ENCODE measurements around the gene SGSH.
"Not testable (repeated sequence)": the region's sequence is repeated elsewhere in the genome, so short reads cannot be mapped to it uniquely, and the experiment has no call there.

Gene SGSH

DNA sequence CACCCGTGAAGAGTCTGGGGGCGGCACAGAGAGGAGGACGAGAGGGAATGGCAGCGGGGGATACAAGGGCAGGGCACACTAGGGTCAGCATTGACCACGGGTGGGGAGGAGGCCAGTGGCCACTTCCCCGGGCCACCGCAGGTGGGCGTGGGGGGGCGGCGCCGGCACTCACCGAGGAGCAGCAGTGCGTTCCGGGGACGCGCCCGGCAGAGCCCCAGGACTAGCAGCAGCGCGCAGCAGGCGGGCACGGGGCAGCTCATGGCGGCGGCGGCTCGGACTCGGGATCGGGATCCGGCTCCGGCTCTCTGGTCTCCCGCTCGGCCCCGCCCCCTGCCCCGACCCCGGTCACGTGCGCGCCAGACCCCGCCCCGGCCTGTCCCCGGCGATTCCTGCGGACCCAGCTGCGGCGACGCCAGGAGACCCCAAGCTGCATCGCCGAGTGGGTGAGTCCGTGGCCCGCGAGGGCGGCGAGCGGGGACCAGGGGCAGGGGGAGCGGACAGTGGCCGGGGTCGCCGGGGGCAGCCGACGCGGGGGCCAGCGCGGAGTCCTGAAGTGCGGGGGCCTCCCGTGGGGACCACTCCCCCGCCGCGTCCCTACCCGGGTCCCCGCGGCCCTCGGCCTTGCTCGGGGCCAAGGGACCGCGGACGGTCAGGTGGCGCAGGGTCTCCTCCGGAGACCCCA lies at the start of gene SGSH, which contains the start of gene SLC26A11:
TSS of gene SGSH (minus strand) at position 280 of the 682 bp plus-strand sequence. CDS start at position 260, 20 bp downstream.
TSS of gene SLC26A11 (plus strand) at position 374 of the 682 bp plus-strand sequence. CDS start 1,134 bp downstream, outside the sequence.
- peak; percentile 61 for DNase-seq

DNA sequence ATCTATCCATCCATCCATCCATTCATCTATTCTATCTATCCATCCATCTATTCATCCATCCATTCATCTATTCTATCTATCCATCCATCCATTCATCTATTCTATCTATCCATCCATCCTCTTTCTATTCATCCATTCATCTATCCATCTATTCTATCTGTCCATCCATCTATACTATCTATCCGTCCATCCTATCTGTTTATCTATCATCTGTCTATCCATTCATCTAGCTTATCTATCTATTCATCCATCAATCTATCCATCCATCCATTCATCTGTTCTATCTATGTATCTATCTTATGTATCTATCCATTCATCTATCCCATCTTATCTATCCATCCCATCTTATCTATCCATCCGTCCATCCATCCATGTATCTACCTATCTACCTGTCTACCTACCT lies 49.3 kb upstream of the SGSH start:
- DNase-seq = no peak

DNA sequence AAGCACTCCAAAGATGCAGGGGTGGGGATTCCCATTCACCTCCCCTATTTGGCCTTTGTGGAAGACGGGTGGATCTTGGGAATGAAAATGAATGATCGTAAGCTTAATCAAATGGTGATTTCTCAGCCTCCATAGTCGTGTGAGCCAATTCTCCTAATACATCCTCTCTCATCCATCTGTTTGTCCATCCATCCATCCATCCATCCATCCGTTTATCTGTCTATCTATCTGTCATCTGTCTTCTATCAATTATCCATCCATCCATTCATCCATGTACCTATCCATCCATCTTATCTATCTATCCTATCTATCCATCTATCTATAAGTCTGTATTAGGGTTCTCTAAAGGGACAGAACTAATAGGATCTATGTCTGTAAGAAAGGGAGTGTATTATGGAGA lies 48.3 kb upstream of the SGSH start:
- no peak for DNase-seq

DNA sequence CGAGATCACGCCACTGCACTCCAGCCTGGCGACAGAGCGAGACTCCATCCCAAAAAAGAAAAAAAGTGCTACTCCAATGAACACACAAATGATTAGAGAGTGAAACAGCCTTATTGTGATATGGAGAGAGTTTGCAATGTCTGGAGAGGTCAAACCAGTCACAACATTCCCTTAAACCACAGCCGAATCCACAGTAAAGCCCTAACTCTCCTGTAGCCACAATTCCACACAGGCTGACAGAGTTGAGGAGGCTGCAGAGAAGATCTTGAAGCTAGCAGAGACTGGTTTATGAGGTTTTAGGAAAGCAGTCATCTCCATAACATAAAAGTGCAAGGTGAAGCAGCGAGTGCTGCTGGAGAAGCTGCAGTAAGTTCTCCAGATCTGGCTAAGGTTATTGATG lies 47.3 kb upstream of the SGSH start:
- no peak for DNase-seq

DNA sequence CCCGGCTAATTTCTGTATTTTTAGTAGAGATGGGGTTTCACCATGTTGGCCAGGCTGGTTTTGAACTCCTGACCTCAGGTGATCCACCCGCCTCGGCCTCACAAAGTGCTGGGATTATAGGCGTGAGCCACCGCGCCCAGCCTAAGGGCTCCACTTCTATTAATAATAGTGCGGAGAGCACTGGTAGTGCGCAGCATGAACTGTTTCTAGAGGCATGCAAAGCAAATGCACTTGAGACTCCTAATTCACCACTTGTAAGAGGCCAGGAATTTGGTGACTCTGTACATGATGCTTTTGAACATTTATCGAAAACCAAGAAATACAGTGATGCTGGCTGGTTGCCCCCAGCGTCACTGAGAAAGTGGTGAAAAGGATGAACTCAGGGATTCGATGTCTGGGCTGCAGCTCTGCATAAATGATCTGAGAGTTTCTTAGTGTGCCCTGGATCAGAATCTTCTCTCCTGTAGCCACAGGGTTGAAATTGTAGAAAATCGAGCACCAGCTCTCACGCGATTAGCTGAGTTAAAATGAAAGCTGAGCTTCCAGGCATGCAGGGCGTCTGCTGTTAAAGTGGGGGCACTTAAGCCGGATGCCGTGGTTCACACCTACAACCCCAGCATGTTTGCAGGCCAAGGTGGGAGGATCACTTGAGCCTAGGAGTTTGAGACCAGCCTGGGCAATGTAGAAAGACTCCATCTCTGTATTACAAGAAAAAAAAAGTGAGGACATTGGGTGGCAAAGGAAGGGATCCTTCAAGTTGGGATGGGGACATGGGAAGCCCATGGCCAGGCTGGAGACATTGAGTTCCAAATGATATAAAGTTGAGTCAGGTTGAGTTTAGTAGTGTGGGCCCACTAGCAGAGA lies 45.3 kb upstream of the SGSH start:
- peak; percentile 72 for DNase-seq

DNA sequence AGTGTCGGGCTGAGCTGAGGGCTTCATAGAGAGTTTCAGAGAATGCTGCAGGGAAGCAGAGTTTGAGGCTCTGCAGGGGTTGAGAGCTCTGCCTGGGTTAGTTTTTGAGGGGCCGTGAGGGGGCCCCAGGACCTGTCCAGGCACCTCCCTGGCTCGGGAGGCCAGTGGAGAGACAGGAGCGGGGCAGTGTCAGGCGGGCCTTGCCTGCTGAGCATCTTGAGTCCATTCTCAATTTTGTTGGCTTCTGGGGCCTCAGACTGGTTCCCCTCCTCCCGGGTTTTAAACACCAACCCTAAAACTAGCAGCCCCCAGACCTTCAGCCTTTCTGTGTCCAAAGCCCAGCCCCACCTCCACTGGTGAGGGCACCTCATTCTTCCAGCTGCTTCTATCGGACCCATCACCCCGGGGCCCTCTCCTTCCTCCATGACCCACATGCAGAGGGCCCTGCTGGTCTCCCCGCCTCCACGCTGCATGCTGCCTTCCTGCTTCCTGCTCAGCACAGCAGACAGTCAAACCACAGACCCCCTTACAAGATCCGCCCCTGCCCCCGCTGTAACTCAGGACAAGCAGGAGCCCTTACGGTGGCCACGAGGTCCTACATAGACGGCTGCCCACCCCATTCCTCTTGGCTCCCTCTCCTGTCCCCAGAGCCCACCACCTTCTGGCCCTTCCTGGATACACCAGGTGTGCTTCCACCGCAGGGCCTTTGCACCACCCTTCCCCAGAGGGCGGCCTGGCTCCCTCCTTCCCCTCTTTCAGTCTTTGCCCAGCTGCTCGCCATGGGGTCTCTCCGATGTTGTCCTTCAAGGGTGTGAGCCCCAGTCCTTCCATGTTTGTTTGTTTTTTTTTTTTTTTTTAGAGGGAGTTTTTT lies 44.3 kb upstream of the SGSH start:
- peak; percentile 58 for DNase-seq

DNA sequence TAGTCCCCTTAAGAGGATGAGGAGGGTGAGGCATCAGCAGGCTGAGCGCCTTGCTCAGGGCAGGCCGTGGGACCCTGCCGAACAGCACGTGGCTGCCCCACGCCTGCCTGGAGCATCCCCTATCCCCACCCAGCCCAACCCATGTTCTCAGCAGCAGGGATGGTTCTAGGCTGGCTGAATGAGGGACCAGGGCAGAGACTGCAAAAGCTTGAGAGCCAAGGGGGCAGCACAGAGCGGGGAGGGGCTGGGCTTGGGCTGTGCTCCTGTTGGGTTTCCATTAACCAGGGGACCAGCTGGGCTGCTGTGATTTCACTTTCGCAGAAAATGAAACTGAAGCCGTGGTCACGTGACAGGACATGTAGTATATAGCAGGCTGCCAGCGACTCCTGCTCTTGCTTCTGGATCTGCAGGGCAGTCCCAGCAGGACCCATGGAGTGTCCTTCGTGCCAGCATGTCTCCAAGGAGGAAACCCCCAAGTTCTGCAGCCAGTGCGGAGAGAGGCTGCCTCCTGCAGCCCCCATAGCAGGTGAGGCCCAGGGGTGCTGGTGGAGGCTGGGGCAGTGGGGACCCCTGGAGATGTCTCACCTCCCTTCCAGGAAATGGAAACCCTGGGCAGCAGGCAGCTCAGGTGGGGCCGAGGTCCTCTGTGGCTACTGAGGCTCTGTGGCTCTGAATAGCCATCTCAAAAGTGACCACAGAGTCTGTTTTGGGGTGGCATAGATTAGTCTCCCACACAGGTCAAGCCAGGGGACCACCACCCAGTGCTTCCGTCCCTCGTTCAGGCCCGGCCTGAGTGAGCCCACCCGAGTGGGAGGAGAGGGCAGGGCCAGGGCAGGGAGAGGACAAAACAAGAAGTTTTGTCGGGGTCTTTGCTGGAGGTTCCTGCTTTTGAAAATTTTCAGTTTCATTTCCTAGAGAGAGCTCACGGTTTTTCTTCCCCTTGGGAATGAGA lies 43.4 kb upstream of the SGSH start:
- DNase-seq = peak; percentile 83

DNA sequence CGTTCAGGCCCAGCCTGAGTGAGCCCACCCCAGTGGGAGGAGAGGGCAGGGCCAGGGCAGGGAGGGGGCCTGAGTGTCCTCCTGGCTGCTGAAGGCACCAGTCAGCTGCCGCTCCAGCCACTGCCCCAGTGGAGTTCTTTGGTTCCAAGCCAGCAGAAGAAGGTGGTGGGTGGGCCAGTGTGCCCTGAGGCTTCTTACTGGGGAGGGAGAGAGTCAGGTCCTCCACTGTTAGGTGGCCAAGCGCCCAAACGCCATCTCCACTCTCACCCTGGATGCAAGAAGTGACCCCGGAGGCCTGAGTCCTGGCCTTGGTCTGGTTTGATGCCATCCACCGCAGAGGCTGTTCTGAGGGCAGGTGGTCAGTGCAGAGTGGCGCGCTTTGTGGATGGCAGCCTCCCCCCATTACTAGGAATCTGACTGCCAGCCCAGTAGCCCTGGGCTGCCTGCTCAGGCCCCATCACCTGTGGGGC lies 42.7 kb upstream of the SGSH start:
- DNase-seq = no peak

DNA sequence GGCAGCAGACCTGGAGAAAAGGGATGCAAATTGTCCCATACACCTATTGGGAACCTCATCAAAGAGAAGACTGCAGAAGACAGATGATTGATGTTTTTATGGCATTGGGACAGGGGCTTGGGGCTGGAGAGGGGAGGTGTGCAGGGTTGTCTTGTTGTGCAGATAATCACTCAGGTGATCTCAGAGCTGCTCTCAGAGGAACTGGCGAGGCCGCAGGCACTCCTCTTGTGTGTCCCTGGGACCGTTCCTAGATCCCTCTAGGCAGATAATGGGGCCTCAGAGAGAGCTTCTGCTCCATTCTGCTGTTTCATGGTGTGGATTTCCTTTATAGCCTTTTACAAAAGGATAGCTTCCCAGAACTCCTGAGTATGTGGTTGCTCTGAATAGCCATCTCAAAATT lies 42.2 kb upstream of the SGSH start:
- no peak for DNase-seq

DNA sequence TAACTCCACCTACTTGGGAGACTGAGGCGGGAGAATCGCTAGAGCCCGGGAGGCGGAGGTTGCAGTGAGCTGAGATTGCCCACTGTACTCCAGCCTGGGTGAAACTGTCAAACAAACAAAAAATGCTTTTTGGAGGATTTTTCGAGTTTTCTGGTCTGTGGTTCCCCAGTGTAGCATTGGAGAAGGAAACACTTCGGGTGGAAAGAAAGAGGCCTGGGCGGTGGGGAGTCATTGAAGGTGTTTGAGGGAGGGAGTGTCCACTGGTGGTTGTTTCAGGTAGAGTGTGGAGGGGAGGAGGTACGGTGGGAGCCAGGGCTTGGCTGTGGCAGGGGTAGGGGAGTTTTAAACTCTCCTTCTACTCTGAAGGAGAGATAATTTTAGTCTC lies 41.8 kb upstream of the SGSH start:
- DNase-seq = no peak

DNA sequence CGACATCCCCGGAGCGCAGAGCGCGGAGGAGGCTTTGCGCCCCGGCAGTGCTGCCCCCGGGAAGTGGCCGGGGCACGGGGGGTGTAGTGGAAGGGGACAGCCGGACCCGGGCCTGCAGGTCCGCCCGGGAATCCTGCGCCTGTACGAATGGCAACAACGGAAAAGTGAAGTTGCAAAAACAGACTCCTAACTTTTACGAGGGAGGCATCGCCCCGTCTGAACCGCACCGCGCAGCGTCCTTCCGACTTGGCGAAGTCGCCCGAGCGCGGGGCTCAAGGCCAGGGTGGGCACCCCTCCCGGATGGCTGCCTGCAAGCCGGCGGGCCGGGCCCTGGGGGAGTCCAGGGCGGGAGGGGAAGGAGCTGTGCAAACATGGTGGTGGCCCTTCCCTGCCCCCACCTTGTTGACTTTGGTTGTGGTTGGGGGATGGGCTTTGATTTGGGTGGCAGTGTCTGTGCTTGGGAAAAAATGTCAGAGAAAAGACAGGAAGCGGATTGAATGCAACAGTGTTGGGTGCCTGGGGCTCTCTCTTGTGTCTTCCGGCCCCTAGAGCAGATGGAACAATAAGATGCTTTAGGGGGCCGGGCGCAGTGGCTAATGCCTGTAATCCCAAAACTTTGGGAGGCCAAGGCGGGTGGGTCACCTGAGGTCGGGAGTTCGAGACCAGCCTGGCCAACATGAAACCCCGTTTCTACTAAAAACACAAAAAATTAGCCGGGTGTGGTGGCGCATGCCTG lies 41.2 kb upstream of the SGSH start:
- DNase-seq = peak; percentile 54

DNA sequence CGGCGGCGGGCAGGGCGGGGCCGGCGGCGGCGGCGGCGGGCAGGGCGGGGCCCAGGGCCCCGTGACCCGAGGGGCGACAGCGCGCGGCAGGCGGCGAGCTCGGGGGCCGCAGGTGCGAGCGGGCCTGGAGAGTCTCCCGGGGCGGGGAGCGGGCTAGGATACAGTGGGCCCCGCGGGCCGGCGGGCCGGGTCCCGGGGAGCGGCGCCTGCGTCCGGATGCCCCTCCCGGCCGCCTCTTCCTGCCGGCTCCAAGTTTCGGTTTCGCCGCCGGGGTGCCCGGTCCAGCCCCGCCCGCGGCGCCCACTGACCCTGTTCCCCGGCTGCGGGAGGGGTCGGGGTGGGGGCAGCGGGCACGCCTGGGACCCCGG lies 40.6 kb upstream of the SGSH start, which contains the start of gene RNF213:
TSS of gene RNF213 (plus strand) at position 62 of the 368 bp plus-strand sequence. CDS start 2,830 bp downstream, outside the sequence.
- DNase-seq = peak; percentile 58

DNA sequence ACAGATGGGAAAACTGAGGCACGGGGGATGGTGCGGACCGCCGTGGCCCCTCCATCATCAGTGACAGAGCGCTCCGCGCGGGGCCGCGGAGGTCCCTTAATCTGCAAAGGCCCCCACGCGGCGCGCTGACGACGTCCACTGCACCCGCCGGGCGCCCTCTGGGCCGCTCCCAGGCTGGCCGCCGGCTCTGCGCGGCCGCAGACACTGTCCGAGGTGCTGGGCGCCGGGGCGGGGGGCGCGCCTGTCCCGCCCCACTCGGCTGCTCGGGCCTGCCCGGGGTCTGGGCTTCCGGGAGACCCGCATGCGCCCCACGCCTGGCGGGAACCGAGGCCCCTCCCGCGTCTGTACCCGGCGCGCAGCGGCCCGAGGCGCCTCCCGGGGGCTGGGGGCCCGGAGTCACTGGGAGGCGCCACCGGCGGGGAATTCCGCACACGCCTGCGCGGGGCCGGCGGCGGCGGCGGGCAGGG lies 40.0 kb upstream of the SGSH start:
- DNase-seq = peak; percentile 84

DNA sequence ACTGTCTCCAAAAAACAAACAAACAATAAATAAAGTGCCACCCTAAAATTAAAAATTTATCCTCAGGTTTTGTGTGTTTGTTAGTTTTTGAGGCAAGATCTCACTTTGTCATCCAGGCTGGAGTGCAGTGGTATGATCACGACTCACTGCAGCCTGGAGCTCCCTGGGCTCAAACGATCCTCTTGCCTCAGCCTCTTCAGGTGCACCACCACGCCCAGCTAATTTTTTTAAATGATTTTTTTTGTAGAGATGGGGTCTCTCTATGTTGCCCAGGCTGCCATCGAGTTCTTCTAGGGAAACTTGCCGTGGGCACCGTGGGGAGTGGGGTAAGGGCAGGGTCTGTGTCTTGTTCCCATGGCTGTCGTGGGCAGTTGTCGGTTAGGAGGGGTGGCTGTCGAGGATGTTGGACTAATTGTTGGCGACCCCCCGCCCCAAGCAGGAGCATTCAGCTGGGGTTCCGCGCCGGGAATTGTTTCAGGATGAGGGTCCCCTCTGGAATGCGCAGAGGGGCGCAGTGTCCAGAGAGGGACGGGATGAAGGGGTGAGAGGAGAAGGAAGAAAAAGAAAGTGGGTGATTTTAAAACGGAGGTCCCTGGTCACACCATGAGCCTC lies 39.4 kb upstream of the SGSH start:
- DNase-seq = no peak

DNA sequence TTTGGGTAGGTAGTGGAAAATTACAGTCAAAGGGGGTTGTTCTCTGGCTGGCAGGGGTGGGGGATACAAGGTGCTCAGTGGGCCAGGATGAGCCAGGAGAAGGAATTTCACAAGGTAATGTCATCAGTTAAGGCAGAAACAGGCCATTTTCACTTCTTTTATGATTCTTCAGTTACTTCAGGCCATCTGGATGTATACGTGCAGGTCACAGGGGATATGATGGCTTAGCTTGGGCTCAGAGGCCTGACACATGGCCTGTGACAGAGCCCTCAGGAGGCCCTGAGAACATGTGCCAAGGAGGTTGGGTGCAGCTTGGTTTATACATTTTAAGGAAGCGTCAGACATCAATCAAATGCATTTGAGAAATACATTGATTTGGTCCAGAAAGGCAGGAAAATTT lies 38.2 kb upstream of the SGSH start:
- not testable (repeated sequence) for DNase-seq

DNA sequence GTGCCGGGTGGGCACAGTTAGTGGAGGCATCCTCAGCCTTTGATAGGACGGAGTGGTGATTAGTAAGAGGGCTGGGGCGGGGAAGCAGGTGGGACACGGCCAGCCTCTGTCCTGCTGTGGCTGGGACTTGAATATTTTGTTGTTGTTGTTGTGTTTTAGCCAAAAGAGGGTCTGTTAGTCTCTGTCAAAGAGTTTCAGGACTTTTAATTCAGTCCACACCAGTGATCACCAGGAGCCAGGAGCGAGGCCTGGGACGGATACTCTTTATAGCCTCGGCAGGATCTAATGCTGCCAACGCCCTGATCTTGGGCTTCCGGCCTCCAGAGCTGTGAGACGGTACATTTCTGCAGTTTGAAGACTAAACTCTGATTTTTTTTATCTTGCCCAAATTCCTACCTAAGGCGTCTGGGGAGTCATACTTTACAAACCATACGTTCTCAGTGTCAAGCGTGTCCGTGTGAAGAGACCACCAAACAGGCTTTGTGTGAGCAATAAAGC lies 37.6 kb upstream of the SGSH start:
- DNase-seq = no peak

DNA sequence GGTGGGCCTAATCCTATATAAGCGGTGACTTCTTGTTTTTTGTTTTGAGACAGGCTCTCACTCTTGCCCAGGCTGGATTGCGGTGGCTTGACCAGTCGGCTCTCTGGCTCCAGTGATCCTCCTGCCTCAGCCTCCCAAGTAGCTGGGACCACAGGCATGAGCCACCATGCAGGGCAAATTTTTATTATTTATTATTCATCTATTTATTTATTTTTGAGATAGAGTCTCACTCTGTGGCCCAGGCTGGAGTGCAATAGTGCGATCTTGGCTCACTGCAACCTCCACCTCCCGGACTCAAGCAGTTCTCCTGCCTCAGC lies 35.9 kb upstream of the SGSH start:
- DNase-seq = no peak

DNA sequence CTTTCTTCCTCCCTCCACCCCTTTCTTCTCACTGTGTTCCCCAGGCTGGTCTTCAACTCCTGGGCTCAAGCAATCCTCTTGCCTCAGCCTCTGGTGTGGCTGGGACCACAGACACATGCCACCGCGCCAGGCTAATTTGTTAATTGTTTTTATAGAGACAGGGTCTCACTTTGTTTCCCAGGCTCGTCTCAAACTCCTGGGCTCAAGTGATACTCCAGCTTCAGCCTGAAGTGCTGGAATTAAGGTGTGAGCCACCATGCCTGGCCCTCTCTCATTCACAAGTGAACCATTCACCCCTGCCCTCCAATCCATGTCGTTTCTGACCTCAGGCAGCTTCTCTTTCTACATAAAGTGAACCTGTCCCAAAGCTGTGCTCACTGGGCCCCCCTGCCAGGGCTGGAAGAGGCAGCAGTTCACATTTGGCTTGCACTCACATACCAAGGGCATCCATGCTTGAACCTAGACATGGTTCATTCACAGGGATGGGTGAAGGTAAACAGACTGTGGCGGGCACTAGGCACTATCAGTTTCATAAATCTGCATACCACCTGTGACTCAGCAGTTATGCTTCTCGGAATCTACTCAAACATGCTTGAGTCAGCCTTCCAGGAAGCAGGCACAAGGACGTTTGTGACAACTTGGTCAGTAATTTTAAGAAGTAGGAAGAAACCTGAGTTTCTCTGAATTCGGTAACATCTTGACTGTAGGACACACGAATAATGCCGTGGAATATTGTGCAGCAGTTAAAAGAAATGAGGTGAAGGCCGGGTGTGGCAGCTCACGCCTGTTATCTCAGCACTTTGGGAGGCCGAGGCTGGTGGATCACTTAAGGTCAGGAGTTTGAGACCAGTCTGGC lies 34.5 kb upstream of the SGSH start:
- DNase-seq = peak; percentile 60

DNA sequence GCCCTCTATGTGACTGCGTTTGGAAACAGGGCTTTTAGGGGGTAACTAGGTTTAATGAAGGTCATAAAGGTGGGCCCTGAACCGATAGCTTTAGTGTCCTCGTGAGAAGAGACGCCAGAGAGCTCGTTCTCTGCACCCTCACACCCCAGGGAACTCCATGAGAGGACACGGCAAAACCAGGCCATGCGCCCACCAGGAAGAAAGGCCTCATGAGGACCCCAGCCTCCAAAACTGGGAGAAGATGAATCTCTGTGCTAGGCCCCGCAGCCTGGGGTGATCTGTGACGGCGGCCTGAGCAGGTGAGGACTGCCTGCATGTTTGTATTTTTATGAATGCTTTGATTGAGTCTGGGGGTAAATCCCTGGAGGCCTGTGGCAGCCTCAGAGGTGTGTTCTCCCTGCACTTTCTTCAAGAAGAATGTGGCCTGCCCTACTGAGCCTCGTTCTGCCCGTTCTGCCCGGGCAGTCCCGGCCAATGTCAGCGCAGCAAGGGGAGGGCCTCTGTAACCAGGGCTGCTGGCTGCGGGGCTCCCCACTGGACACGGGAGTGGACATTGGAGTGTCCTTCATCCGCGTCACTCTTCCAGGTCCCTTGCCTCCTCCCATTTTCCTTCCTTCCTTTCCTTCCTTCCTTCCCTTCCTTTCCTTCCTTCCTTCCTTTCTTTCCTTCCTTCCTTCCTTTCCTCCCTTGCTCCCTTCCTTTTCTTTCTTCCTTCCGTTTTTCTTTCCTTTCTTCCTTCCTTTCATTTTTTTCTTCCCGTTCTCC lies 33.7 kb upstream of the SGSH start:
- no peak for DNase-seq
